Left ventricle myocardium superior (tissue), 1 donor: Measurements from ENCODE around the gene TMCC1. TPM values are rescaled to one million over a fixed set of nuclear protein-coding genes. Genes with fewer than 3 reads are reported as not detected.

Source experiments
- ATAC-seq: fragments of 200-7000 bp; cut with Tn5 transposase; one replicate; pipeline ENCODE4 v1.9.1; 2020; ENCODE audit warnings: mild to moderate bottlenecking, moderate library complexity
- DNase-seq: peaks from one replicate; pipeline ENCODE4 v3.0.0-alpha.2; 2020
- intact Hi-C: fragments of 100-400 bp; cut with micrococcal nuclease; formaldehyde crosslinking; loops from one replicate; pipeline ENCODE4 v1.11.0; 2022
- total RNA-seq: library from RNA; stranded (reverse); fragmentation: NEBNext Ultra II Directional; extraction: Animal tissue kit (Norgen Biotek cat#: 25700); gene quantifications from one replicate; pipeline ENCODE4 v1.2.1, GENCODE V29; 2021
- donor health status: DM: no; HTN: yes; CAD: no; lungs with severe emphysema.

The TMCC1 gene
- total RNA-seq, 1 donor from 2014 or later = 28.4 TPM

GRCh38 chr3:129599607-129600006 is 293.9 kb downstream of the TMCC1 start:
- DNase-seq (peak; percentile 76), ATAC-seq (no peak)
- intact Hi-C loops = no loop called here

GRCh38 chr3:129599073-129599472 is 294.4 kb downstream of the TMCC1 start:
- DNase-seq (no peak), ATAC-seq (no peak)
- intact Hi-C loops = no loop called here

GRCh38 chr3:129598484-129598883 is 295.0 kb downstream of the TMCC1 start:
- DNase-seq (no peak), ATAC-seq (no peak)
- intact Hi-C loops = no loop called here

DNA sequence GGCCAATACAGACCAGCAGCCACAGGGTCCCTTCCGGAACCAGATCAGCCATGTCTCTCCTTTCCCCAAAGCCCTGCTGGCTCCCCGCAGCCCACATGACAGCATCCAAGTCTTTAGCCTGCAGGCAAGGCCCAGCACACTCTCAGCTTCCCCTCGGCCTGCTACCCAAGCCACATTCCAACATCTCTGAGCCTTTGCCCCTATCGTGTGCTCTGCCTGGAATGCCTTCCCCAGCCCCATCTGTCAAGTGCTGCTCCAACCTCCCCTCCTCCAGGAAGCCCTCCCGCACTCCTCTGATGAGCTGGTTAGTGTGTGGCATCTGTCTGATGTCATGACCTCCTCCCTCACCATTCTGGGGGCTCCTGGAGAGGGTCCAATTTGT is 295.5 kb downstream of the TMCC1 start:
- DNase-seq = no peak
- no peak for ATAC-seq
- intact Hi-C loops = no loop called here

Other genes starting within 250 kb of the TMCC1 start
- not detected for gene TRH, start 81.0 kb upstream of the TMCC1 start, total RNA-seq
- gene ALG1L2, start 188.1 kb upstream of the TMCC1 start, total RNA-seq = not detected